ENCODE data around the gene SGSM1.

DNA sequence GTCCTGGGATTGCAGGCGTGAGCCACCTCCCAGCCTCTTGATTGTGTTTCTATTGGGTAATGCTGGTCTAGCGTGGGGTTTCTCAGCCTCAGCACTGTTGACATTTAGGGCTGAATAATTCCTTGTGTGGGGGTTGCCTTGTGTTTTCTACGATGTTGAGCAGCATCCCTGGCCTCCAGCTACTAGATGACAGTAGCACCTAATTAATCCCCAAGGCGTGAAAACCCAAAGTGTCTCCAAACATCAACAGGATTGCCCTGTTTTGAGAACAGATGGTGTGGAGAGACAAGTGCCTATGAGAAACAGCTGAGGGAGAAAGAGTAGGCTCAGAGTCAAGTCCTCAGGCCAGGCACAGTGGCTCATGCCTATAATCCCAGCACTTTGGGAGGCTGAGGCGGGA is 67.2 kb downstream of the SGSM1 start:
- TF ChIP-seq, protein P1, sequence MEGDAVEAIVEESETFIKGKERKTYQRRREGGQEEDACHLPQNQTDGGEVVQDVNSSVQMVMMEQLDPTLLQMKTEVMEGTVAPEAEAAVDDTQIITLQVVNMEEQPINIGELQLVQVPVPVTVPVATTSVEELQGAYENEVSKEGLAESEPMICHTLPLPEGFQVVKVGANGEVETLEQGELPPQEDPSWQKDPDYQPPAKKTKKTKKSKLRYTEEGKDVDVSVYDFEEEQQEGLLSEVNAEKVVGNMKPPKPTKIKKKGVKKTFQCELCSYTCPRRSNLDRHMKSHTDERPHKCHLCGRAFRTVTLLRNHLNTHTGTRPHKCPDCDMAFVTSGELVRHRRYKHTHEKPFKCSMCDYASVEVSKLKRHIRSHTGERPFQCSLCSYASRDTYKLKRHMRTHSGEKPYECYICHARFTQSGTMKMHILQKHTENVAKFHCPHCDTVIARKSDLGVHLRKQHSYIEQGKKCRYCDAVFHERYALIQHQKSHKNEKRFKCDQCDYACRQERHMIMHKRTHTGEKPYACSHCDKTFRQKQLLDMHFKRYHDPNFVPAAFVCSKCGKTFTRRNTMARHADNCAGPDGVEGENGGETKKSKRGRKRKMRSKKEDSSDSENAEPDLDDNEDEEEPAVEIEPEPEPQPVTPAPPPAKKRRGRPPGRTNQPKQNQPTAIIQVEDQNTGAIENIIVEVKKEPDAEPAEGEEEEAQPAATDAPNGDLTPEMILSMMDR (IDR thresholded peaks at IDR 0.05 in 4 of 5, conservative IDR thresholded peaks at IDR 0.05 in 1 of 5): no peak
- TF ChIP-seq POLR2A (IDR thresholded peaks at IDR 0.05): no peak

All from gastrocnemius medialis (tissue), 4 donors.